ENCODE measurements around the gene LLGL2.

LLGL2 gene

GRCh38 chr17:75566834-75567233, 41.3 kb downstream of the LLGL2 start:
- Histone ChIP-seq H3K9me3 (ENCODE audit: control insufficient read depth in 1 of 2, low read length in 2 of 2) (no peaks in the 10 kb centered on the region), H3K4me1 (ENCODE audit: control insufficient read depth in 1 of 2, insufficient read depth in 2 of 2, low read length in 2 of 2) (no peaks in the 10 kb centered on the region), H3K36me3 (ENCODE audit: control insufficient read depth in 1 of 2, insufficient read depth in 2 of 2, low read length in 2 of 2) (no peaks in the 10 kb centered on the region), H3K4me3 (ENCODE audit: low read depth in 1 of 2, low read length in 2 of 2) (no peak overlapping the region), H3K27ac (ENCODE audit: low read length) (no peak overlapping the region), H3K27me3 (ENCODE audit: low read depth, low read length) (no peaks in the 10 kb centered on the region)

- Histone ChIP-seq H3K36me3 (ENCODE audit: control insufficient read depth in 1 of 2, insufficient read depth in 2 of 2, low read length in 2 of 2) (no peaks in the 10 kb centered on the region), H3K4me1 (ENCODE audit: control insufficient read depth in 1 of 2, insufficient read depth in 2 of 2, low read length in 2 of 2) (no peaks in the 10 kb centered on the region), H3K27me3 (ENCODE audit: low read depth, low read length) (no peaks in the 10 kb centered on the region), H3K27ac (ENCODE audit: low read length) (no peak overlapping the region), H3K9me3 (ENCODE audit: control insufficient read depth in 1 of 2, low read length in 2 of 2) (no peaks in the 10 kb centered on the region), H3K4me3 (ENCODE audit: low read depth in 1 of 2, low read length in 2 of 2) (no peak overlapping the region)
Observed at GRCh38 chr17:75568412-75569255, 43.1 kb downstream of the LLGL2 start.

GRCh38 chr17:75570034-75570676, 44.7 kb downstream of the LLGL2 start:
- Histone ChIP-seq H3K27me3 (ENCODE audit: low read depth, low read length) (no peaks in the 10 kb centered on the region), H3K9me3 (ENCODE audit: control insufficient read depth in 1 of 2, low read length in 2 of 2) (no peaks in the 10 kb centered on the region), H3K36me3 (ENCODE audit: control insufficient read depth in 1 of 2, insufficient read depth in 2 of 2, low read length in 2 of 2) (no peaks in the 10 kb centered on the region), H3K4me1 (ENCODE audit: control insufficient read depth in 1 of 2, insufficient read depth in 2 of 2, low read length in 2 of 2) (no peaks in the 10 kb centered on the region), H3K27ac (ENCODE audit: low read length) (no peak overlapping the region), H3K4me3 (ENCODE audit: low read depth in 1 of 2, low read length in 2 of 2) (no peak overlapping the region)

- Histone ChIP-seq H3K36me3 (ENCODE audit: control insufficient read depth in 1 of 2, insufficient read depth in 2 of 2, low read length in 2 of 2) (no peaks in the 10 kb centered on the region), H3K27ac (ENCODE audit: low read length) (no peak overlapping the region), H3K4me3 (ENCODE audit: low read depth in 1 of 2, low read length in 2 of 2) (no peak overlapping the region), H3K9me3 (ENCODE audit: control insufficient read depth in 1 of 2, low read length in 2 of 2) (no peaks in the 10 kb centered on the region), H3K27me3 (ENCODE audit: low read depth, low read length) (no peaks in the 10 kb centered on the region), H3K4me1 (ENCODE audit: control insufficient read depth in 1 of 2, insufficient read depth in 2 of 2, low read length in 2 of 2) (no peaks in the 10 kb centered on the region)
Observed at GRCh38 chr17:75570772-75571171, 45.3 kb downstream of the LLGL2 start.

- no peaks in the 10 kb centered on the region for H3K4me1 ChIP-seq (ENCODE audit: control insufficient read depth in 1 of 2, insufficient read depth in 2 of 2, low read length in 2 of 2)
- H3K9me3 ChIP-seq (ENCODE audit: control insufficient read depth in 1 of 2, low read length in 2 of 2): no peaks in the 10 kb centered on the region
- no peak overlapping the region for H3K4me3 ChIP-seq (ENCODE audit: low read depth in 1 of 2, low read length in 2 of 2)
- H3K27ac ChIP-seq (ENCODE audit: low read length): no peak overlapping the region
- no peaks in the 10 kb centered on the region for H3K36me3 ChIP-seq (ENCODE audit: control insufficient read depth in 1 of 2, insufficient read depth in 2 of 2, low read length in 2 of 2)
- no peaks in the 10 kb centered on the region for H3K27me3 ChIP-seq (ENCODE audit: low read depth, low read length)
Observed at GRCh38 chr17:75571197-75571884, 45.8 kb downstream of the LLGL2 start.

- H3K9me3 ChIP-seq (ENCODE audit: control insufficient read depth in 1 of 2, low read length in 2 of 2): no peaks in the 10 kb centered on the region
- H3K4me1 ChIP-seq (ENCODE audit: control insufficient read depth in 1 of 2, insufficient read depth in 2 of 2, low read length in 2 of 2): no peaks in the 10 kb centered on the region
Observed at GRCh38 chr17:75571885-75572215, 46.4 kb downstream of the LLGL2 start.

GRCh38 chr17:75572713-75573539, 47.4 kb downstream of the LLGL2 start:
- H3K27me3 ChIP-seq (ENCODE audit: low read depth, low read length): no peaks in the 10 kb centered on the region
- H3K4me1 ChIP-seq (ENCODE audit: control insufficient read depth in 1 of 2, insufficient read depth in 2 of 2, low read length in 2 of 2): no peaks in the 10 kb centered on the region
- no peak overlapping the region for H3K4me3 ChIP-seq (ENCODE audit: low read depth in 1 of 2, low read length in 2 of 2)
- H3K9me3 ChIP-seq (ENCODE audit: control insufficient read depth in 1 of 2, low read length in 2 of 2): no peaks in the 10 kb centered on the region
- no peaks in the 10 kb centered on the region for H3K36me3 ChIP-seq (ENCODE audit: control insufficient read depth in 1 of 2, insufficient read depth in 2 of 2, low read length in 2 of 2)
- no peak overlapping the region for H3K27ac ChIP-seq (ENCODE audit: low read length)

More at GRCh38 chr17:75571885-75572215, 46.4 kb downstream of the LLGL2 start:
- Histone ChIP-seq H3K27me3 (ENCODE audit: low read depth, low read length) (no peaks in the 10 kb centered on the region), H3K36me3 (ENCODE audit: control insufficient read depth in 1 of 2, insufficient read depth in 2 of 2, low read length in 2 of 2) (no peaks in the 10 kb centered on the region), H3K4me3 (ENCODE audit: low read depth in 1 of 2, low read length in 2 of 2) (no peak overlapping the region), H3K27ac (ENCODE audit: low read length) (no peak overlapping the region)

- no peaks in the 10 kb centered on the region for H3K27me3 ChIP-seq (ENCODE audit: low read depth, low read length)
- H3K4me1 ChIP-seq (ENCODE audit: control insufficient read depth in 1 of 2, insufficient read depth in 2 of 2, low read length in 2 of 2): no peaks in the 10 kb centered on the region
- H3K9me3 ChIP-seq (ENCODE audit: control insufficient read depth in 1 of 2, low read length in 2 of 2): no peaks in the 10 kb centered on the region
- no peak overlapping the region for H3K27ac ChIP-seq (ENCODE audit: low read length)
- H3K4me3 ChIP-seq (ENCODE audit: low read depth in 1 of 2, low read length in 2 of 2): no peak overlapping the region
- no peaks in the 10 kb centered on the region for H3K36me3 ChIP-seq (ENCODE audit: control insufficient read depth in 1 of 2, insufficient read depth in 2 of 2, low read length in 2 of 2)
Observed at GRCh38 chr17:75573540-75573957, 48.1 kb downstream of the LLGL2 start.

- Histone ChIP-seq H3K4me1 (ENCODE audit: control insufficient read depth in 1 of 2, insufficient read depth in 2 of 2, low read length in 2 of 2) (no peaks in the 10 kb centered on the region), H3K27ac (ENCODE audit: low read length) (no peak overlapping the region), H3K27me3 (ENCODE audit: low read depth, low read length) (no peaks in the 10 kb centered on the region), H3K4me3 (ENCODE audit: low read depth in 1 of 2, low read length in 2 of 2) (no peak overlapping the region), H3K36me3 (ENCODE audit: control insufficient read depth in 1 of 2, insufficient read depth in 2 of 2, low read length in 2 of 2) (no peaks in the 10 kb centered on the region), H3K9me3 (ENCODE audit: control insufficient read depth in 1 of 2, low read length in 2 of 2) (no peaks in the 10 kb centered on the region)
Observed at GRCh38 chr17:75573994-75574393, 48.5 kb downstream of the LLGL2 start.

GRCh38 chr17:75574404-75575036, 49.0 kb downstream of the LLGL2 start:
- no peak overlapping the region for H3K4me3 ChIP-seq (ENCODE audit: low read depth in 1 of 2, low read length in 2 of 2)

More at GRCh38 chr17:75574404-75575036, 49.0 kb downstream of the LLGL2 start:
- Histone ChIP-seq H3K27me3 (ENCODE audit: low read depth, low read length) (no peaks in the 10 kb centered on the region), H3K9me3 (ENCODE audit: control insufficient read depth in 1 of 2, low read length in 2 of 2) (no peaks in the 10 kb centered on the region), H3K4me1 (ENCODE audit: control insufficient read depth in 1 of 2, insufficient read depth in 2 of 2, low read length in 2 of 2) (no peaks in the 10 kb centered on the region), H3K36me3 (ENCODE audit: control insufficient read depth in 1 of 2, insufficient read depth in 2 of 2, low read length in 2 of 2) (no peaks in the 10 kb centered on the region), H3K27ac (ENCODE audit: low read length) (no peak overlapping the region)
